GM12873 (cell line): ENCODE measurements around the gene PCDHGB4.

ENCODE experiments used
- CTCF ChIP-seq: IDR thresholded peaks from 2 replicates; pipeline ENCODE4 v1.5.1; 2012; ENCODE audit warnings: low read depth, mild to moderate bottlenecking, moderate library complexity, low read length, control low read depth; ENCODE audit not compliant: insufficient read depth; ENCODE audit errors: missing control alignments

PCDHGB4 gene

GRCh38 chr5:141387557-141388311 is at the start of gene PCDHGB4:
Gene PCDHGB4 (plus strand): TSS chr5:141387698. CDS start chr5:141387885, 187 bp downstream.
- TF ChIP-seq CTCF, result peak; percentile 25

GRCh38 chr5:141338538-141339306 is 48.8 kb upstream of the PCDHGB4 start, which contains the start of gene PCDHGA2:
Gene PCDHGA2 (plus strand): TSS chr5:141338760.
- peak; percentile 50 for TF ChIP-seq CTCF

- TF ChIP-seq CTCF, result no peak
Observed at GRCh38 chr5:141342773-141343172, 44.7 kb upstream of the PCDHGB4 start.

GRCh38 chr5:141343242-141343952 is 44.1 kb upstream of the PCDHGB4 start, which contains the start of gene PCDHGA3:
Gene PCDHGA3 (plus strand): TSS chr5:141343829. CDS start chr5:141344034, 205 bp downstream.
- TF ChIP-seq CTCF, result peak; percentile 57

GRCh38 chr5:141343953-141344463 is 43.5 kb upstream of the PCDHGB4 start:
- no peak for TF ChIP-seq CTCF

- no peak for TF ChIP-seq CTCF
Observed at GRCh38 chr5:141345327-141345726, 42.2 kb upstream of the PCDHGB4 start.
